Measurements from ENCODE around the gene SH3RF1.

DNA sequence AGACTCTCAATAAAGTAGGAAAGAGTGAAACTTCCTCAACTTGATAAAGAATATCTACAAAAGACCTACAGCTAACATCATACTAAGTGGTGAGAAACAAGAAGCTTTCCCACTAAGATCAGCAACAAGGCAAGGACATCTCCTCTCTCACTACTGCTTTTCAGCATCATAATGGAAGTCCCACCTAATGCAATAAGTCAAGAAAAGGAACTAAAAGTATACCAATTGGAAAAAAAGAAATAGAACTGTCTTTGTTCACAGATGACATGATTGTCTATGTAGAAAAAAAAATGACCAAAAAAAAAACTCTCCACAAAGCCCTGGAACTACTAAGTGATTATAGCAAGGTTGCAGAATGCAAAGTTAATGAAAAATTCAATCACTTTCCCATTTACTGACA lies 25.1 kb upstream of the SH3RF1 start:
- TF ChIP-seq, protein P1, sequence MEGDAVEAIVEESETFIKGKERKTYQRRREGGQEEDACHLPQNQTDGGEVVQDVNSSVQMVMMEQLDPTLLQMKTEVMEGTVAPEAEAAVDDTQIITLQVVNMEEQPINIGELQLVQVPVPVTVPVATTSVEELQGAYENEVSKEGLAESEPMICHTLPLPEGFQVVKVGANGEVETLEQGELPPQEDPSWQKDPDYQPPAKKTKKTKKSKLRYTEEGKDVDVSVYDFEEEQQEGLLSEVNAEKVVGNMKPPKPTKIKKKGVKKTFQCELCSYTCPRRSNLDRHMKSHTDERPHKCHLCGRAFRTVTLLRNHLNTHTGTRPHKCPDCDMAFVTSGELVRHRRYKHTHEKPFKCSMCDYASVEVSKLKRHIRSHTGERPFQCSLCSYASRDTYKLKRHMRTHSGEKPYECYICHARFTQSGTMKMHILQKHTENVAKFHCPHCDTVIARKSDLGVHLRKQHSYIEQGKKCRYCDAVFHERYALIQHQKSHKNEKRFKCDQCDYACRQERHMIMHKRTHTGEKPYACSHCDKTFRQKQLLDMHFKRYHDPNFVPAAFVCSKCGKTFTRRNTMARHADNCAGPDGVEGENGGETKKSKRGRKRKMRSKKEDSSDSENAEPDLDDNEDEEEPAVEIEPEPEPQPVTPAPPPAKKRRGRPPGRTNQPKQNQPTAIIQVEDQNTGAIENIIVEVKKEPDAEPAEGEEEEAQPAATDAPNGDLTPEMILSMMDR (IDR thresholded peaks at IDR 0.05; ENCODE audit: borderline replicate concordance, extremely low read depth, low read length, poor library complexity, severe bottlenecking), result no peak
- no peak for TF ChIP-seq EZH2 (IDR thresholded peaks at IDR 0.05; ENCODE audit: borderline replicate concordance, low read depth, low read length, severe bottlenecking)

Measured in DND-41 (cell line).